ENCODE data around the gene ARHGAP4. TPM values are rescaled to one million over a fixed set of nuclear protein-coding genes. Genes with fewer than 3 reads are reported as not detected.

Gene ARHGAP4
- total and polyA plus RNA-seq, 2 experiments from 2014 or later: 6.2 to 6.4 TPM

- H3K27ac ChIP-seq: no peak overlapping the region
- H3K4me3 ChIP-seq: no peak overlapping the region
- no peak for DNase-seq (ENCODE audit: low spot score)
- H3K4me1 ChIP-seq (ENCODE audit: insufficient read depth): no peaks in the 10 kb centered on the region
- H3K9me3 ChIP-seq (ENCODE audit: low read depth): no peaks in the 10 kb centered on the region
- no peaks in the 10 kb centered on the region for H3K36me3 ChIP-seq (replicated peaks; ENCODE audit: insufficient read depth, low read depth)
- TF ChIP-seq CTCF (IDR thresholded peaks at IDR 0.05; ENCODE audit: poor library complexity): no peak
- no peak for TF ChIP-seq EZH2phosphoT487 (IDR thresholded peaks at IDR 0.05; ENCODE audit: low read depth, severe bottlenecking, unreplicated experiment)
- TF ChIP-seq EZH2 (IDR thresholded peaks at IDR 0.05; ENCODE audit: borderline replicate concordance): no peak
- no peaks in the 10 kb centered on the region for H4K20me1 ChIP-seq (ENCODE audit: insufficient read depth, poor library complexity, severe bottlenecking)
- H3K4me2 ChIP-seq: no peak overlapping the region
- no peaks in the 10 kb centered on the region for H3K9me2 ChIP-seq (replicated peaks; ENCODE audit: insufficient read depth)
- 89% methylated on average over 13 of the region's 14 CpGs for WGBS (ENCODE audit: low lambda C conversion rate, missing lambda C conversion rate)
- H3K79me2 ChIP-seq: no peaks in the 10 kb centered on the region
- H2AFZ ChIP-seq: no peak overlapping the region
- no peaks in the 10 kb centered on the region for H3K27me3 ChIP-seq
Measured at GRCh38 chrX:153920546-153920945, 5.5 kb downstream of the ARHGAP4 start.

GRCh38 chrX:153919281-153919680, 6.8 kb downstream of the ARHGAP4 start:
- DNase-seq (ENCODE audit: low spot score): no peak
- H3K4me3 ChIP-seq: no peak overlapping the region
- no peak overlapping the region for H3K27ac ChIP-seq
- H3K4me1 ChIP-seq (ENCODE audit: insufficient read depth): no peaks in the 10 kb centered on the region
- no peaks in the 10 kb centered on the region for H3K27me3 ChIP-seq
- H2AFZ ChIP-seq: no peak overlapping the region
- no peaks in the 10 kb centered on the region for H3K36me3 ChIP-seq (replicated peaks; ENCODE audit: insufficient read depth, low read depth)
- H3K9me2 ChIP-seq (replicated peaks; ENCODE audit: insufficient read depth): no peaks in the 10 kb centered on the region
- 87% methylated on average over 13 of the region's 13 CpGs for WGBS (ENCODE audit: low lambda C conversion rate, missing lambda C conversion rate)
- TF ChIP-seq CTCF (IDR thresholded peaks at IDR 0.05; ENCODE audit: poor library complexity): no peak
- TF ChIP-seq EZH2phosphoT487 (IDR thresholded peaks at IDR 0.05; ENCODE audit: low read depth, severe bottlenecking, unreplicated experiment): no peak
- no peak for TF ChIP-seq EZH2 (IDR thresholded peaks at IDR 0.05; ENCODE audit: borderline replicate concordance)
- no peaks in the 10 kb centered on the region for H3K9me3 ChIP-seq (ENCODE audit: low read depth)
- H3K79me2 ChIP-seq: no peaks in the 10 kb centered on the region
- H4K20me1 ChIP-seq (ENCODE audit: insufficient read depth, poor library complexity, severe bottlenecking): no peaks in the 10 kb centered on the region
- no peak overlapping the region for H3K4me2 ChIP-seq

GRCh38 chrX:153917869-153918268, 8.2 kb downstream of the ARHGAP4 start:
- Histone ChIP-seq H3K27ac (no peak overlapping the region), H3K4me3 (no peak overlapping the region), H4K20me1 (ENCODE audit: insufficient read depth, poor library complexity, severe bottlenecking) (no peaks in the 10 kb centered on the region), H3K27me3 (no peaks in the 10 kb centered on the region), H3K36me3 (replicated peaks; ENCODE audit: insufficient read depth, low read depth) (no peaks in the 10 kb centered on the region), H3K4me2 (no peak overlapping the region), H3K4me1 (ENCODE audit: insufficient read depth) (no peaks in the 10 kb centered on the region), H3K9me3 (ENCODE audit: low read depth) (no peaks in the 10 kb centered on the region), H2AFZ (no peak overlapping the region), H3K9me2 (replicated peaks; ENCODE audit: insufficient read depth) (no peaks in the 10 kb centered on the region), H3K79me2 (no peaks in the 10 kb centered on the region)
- DNase-seq (ENCODE audit: low spot score): no peak
- TF ChIP-seq EZH2 (IDR thresholded peaks at IDR 0.05; ENCODE audit: borderline replicate concordance): no peak
- no peak for TF ChIP-seq EZH2phosphoT487 (IDR thresholded peaks at IDR 0.05; ENCODE audit: low read depth, severe bottlenecking, unreplicated experiment)
- no peak for TF ChIP-seq CTCF (IDR thresholded peaks at IDR 0.05; ENCODE audit: poor library complexity)
- 85% methylated on average over 6 of the region's 6 CpGs for WGBS (ENCODE audit: low lambda C conversion rate, missing lambda C conversion rate)

- WGBS (ENCODE audit: low lambda C conversion rate, missing lambda C conversion rate): 88% methylated on average over 17 of the region's 17 CpGs
- H3K36me3 ChIP-seq (replicated peaks; ENCODE audit: insufficient read depth, low read depth): no peaks in the 10 kb centered on the region
- no peaks in the 10 kb centered on the region for H3K9me3 ChIP-seq (ENCODE audit: low read depth)
Measured at GRCh38 chrX:153913701-153914100, 12.4 kb downstream of the ARHGAP4 start.

More at GRCh38 chrX:153913701-153914100, 12.4 kb downstream of the ARHGAP4 start:
- Histone ChIP-seq H2AFZ (no peak overlapping the region), H3K4me3 (no peak overlapping the region), H3K4me2 (no peak overlapping the region), H4K20me1 (ENCODE audit: insufficient read depth, poor library complexity, severe bottlenecking) (no peaks in the 10 kb centered on the region), H3K79me2 (no peaks in the 10 kb centered on the region), H3K27me3 (no peaks in the 10 kb centered on the region), H3K4me1 (ENCODE audit: insufficient read depth) (no peaks in the 10 kb centered on the region), H3K9me2 (replicated peaks; ENCODE audit: insufficient read depth) (no peaks in the 10 kb centered on the region), H3K27ac (no peak overlapping the region)
- no peak for DNase-seq (ENCODE audit: low spot score)
- no peak for TF ChIP-seq EZH2 (IDR thresholded peaks at IDR 0.05; ENCODE audit: borderline replicate concordance)
- no peak for TF ChIP-seq CTCF (IDR thresholded peaks at IDR 0.05; ENCODE audit: poor library complexity)
- no peak for TF ChIP-seq EZH2phosphoT487 (IDR thresholded peaks at IDR 0.05; ENCODE audit: low read depth, severe bottlenecking, unreplicated experiment)
